Activated CD8-positive, alpha-beta memory T cell treated with anti-CD3 and anti-CD28 coated beads, Interleukin-2, amount 50 U/mL, for 24 hours (primary cell): ENCODE measurements around the gene CCR5.

ENCODE experiments used
- DNase-seq: peaks from one replicate; pipeline ENCODE4 v3.0.0-alpha.2; 2020; ENCODE audit errors: extremely low read depth

Gene CCR5

GRCh38 chr3:46407970-46408369 is 37.2 kb downstream of the CCR5 start:
- no peak for DNase-seq

DNA sequence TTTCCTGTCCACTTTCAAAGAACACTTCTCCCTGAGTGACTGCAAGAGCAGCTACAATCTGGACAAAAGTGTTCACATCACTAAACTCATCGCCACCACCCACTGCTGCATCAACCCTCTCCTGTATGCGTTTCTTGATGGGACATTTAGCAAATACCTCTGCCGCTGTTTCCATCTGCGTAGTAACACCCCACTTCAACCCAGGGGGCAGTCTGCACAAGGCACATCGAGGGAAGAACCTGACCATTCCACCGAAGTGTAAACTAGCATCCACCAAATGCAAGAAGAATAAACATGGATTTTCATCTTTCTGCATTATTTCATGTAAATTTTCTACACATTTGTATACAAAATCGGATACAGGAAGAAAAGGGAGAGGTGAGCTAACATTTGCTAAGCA is 38.1 kb downstream of the CCR5 start:
- DNase-seq = no peak

GRCh38 chr3:46409739-46410489 is 39.2 kb downstream of the CCR5 start:
- no peak for DNase-seq

DNA sequence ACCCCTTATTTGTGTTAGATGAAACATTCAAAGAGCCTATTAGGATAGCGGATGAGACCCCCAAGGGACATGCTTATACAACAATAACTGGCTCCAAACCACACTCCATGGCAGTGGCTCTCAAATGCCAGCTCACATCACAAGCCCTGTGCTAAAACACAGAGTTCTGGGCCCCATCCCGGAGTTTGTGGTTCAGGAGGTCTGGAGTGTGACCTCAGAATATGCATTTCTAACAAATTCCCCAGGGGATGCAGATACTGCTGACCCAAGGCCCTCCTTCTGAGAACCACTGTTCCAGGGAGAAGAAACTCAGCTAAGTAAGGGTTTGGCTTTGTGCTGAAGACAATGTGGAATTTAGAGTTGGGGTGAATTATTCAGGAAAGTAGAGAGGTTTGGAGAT is 39.9 kb downstream of the CCR5 start:
- no peak for DNase-seq

- no peak for DNase-seq
Observed at GRCh38 chr3:46411271-46411670, 40.5 kb downstream of the CCR5 start.

GRCh38 chr3:46412786-46413298 is 42.1 kb downstream of the CCR5 start:
- DNase-seq = no peak

DNA sequence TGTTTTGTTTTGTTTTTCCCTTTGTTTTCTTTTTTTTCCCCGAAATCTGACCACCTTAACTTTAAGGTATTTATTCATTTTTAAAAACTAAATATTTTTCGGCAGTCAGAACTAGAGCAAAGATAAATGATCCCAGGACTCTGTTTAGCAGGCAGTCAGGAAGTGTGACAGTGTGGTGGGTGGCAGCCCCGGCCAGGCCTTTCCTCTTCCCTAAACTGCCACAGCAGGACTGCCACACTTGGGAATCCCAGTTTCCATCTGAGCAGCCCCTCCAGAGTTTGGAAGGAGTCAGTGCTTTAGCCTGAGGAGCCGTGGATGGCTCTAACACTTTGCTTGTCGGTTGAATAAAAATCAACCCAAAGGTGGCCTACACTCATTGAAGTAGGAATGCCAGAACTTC is 43.2 kb downstream of the CCR5 start:
- DNase-seq = no peak

DNA sequence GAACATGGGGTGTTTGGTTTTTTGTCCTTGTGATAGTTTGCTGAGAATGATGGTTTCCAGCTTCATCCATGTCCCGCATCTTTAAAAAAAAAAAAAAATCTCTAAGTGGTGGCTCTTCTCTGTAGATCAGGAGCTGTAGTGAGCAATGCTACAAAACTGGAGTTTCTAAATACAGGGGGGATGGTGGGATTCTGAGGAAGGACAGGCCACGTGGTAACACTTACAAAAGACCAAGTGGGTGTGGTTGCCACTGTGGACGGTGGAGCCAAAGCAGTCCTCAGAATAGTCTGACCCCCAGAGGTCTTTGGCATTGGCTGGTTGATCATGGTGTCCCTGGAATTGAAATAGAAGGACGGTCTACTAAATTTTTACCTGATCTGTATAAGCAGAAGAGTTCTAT is 44.0 kb downstream of the CCR5 start:
- DNase-seq = no peak

GRCh38 chr3:46416125-46416810 is 45.5 kb downstream of the CCR5 start:
- no peak for DNase-seq

GRCh38 chr3:46416811-46417510 is 46.2 kb downstream of the CCR5 start:
- DNase-seq = no peak

- DNase-seq = no peak
Observed at GRCh38 chr3:46417841-46418611, 47.3 kb downstream of the CCR5 start.

- DNase-seq = no peak
Observed at GRCh38 chr3:46419816-46420215, 49.1 kb downstream of the CCR5 start.

- DNase-seq = no peak
Observed at GRCh38 chr3:46420931-46421330, 50.2 kb downstream of the CCR5 start.

GRCh38 chr3:46422617-46423016 is 51.9 kb downstream of the CCR5 start:
- no peak for DNase-seq

GRCh38 chr3:46423588-46423987 is 52.8 kb downstream of the CCR5 start:
- no peak for DNase-seq
